C4-2B (cell line): Measurements from ENCODE around the gene FREM2.

Experiments
- ZFX ChIP-seq: fragments of 450-650 bp; IDR thresholded peaks from 2 replicates; pipeline ENCODE4 v1.6.1; 2017
- TF ChIP-seq, protein P1 (sequence below): fragments of 450-650 bp; conservative IDR thresholded peaks from 2 replicates; pipeline ENCODE4 v1.5.1; 2017; ENCODE audit warnings: mild to moderate bottlenecking

DNA sequence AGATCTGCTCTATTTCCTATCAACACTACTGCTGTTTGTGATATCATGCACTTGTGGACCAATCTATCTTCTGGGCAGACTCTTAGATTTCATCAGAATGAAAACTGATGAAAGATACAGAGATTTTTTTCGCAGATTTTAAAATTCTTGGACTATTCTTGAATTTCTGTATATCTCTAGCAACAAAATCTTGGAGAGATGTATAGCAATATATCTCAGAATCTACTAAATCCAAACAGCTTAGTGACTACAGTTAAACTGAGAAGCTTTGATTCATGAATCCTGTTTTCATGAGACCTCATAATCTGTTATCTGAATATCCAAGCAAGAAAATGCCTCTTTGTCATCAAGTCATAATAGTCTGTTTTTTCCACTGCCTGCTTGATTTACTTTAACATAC, 28.0 kb upstream of the FREM2 start:
- TF ChIP-seq, protein P1, sequence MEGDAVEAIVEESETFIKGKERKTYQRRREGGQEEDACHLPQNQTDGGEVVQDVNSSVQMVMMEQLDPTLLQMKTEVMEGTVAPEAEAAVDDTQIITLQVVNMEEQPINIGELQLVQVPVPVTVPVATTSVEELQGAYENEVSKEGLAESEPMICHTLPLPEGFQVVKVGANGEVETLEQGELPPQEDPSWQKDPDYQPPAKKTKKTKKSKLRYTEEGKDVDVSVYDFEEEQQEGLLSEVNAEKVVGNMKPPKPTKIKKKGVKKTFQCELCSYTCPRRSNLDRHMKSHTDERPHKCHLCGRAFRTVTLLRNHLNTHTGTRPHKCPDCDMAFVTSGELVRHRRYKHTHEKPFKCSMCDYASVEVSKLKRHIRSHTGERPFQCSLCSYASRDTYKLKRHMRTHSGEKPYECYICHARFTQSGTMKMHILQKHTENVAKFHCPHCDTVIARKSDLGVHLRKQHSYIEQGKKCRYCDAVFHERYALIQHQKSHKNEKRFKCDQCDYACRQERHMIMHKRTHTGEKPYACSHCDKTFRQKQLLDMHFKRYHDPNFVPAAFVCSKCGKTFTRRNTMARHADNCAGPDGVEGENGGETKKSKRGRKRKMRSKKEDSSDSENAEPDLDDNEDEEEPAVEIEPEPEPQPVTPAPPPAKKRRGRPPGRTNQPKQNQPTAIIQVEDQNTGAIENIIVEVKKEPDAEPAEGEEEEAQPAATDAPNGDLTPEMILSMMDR = no peak
- no peak for TF ChIP-seq ZFX
